GM19238 (cell line): Measurements from ENCODE around the gene IQUB.
"Not testable (repeated sequence)": the region's sequence is repeated elsewhere in the genome, so short reads cannot be mapped to it uniquely, and the experiment has no call there.

ENCODE experiments used
- DNase-seq: peaks from one replicate; pipeline ENCODE4 v3.0.0; 2011; ENCODE audit warnings: low spot score; ENCODE audit not compliant: insufficient read length

The IQUB gene

GRCh38 chr7:123415625-123416024, 118.8 kb downstream of the IQUB start:
- DNase-seq: no peak

- DNase-seq: no peak
Measured at GRCh38 chr7:123410273-123410904, 124.0 kb downstream of the IQUB start.

GRCh38 chr7:123407951-123408350, 126.4 kb downstream of the IQUB start:
- DNase-seq: not testable (repeated sequence)
